GM12891 (cell line): ENCODE measurements around the gene KCNQ5.

Experiments used
- POLR2A ChIP-seq: IDR thresholded peaks from 2 replicates; pipeline ENCODE4 v1.6.1; 2011; ENCODE audit warnings: low read depth, low read length, control low read depth
- POLR2AphosphoS5 ChIP-seq: IDR thresholded peaks from 2 replicates; pipeline ENCODE4 v1.6.1; 2011; ENCODE audit warnings: low read depth, low read length, control low read depth
- POU2F2 ChIP-seq: IDR thresholded peaks from 2 replicates; pipeline ENCODE4 v1.6.1; 2011; ENCODE audit warnings: low read depth, mild to moderate bottlenecking, control low read depth, low read length, moderate library complexity
- SPI1 ChIP-seq: IDR thresholded peaks from 2 replicates; pipeline ENCODE4 v1.6.1; 2011; ENCODE audit warnings: low read depth, low read length, control low read depth
- TAF1 ChIP-seq: IDR thresholded peaks from 2 replicates; pipeline ENCODE4 v1.6.1; 2011; ENCODE audit warnings: low read depth, low read length, control low read depth

GRCh38 chr6:73203098-73203497 lies 581.2 kb downstream of the KCNQ5 start:
- TF ChIP-seq POLR2AphosphoS5, result no peak
- TF ChIP-seq POLR2A, result no peak
- no peak for TF ChIP-seq TAF1
- TF ChIP-seq SPI1, result no peak
- no peak for TF ChIP-seq POU2F2
